Osteoblast (primary cell): ENCODE measurements around the gene CLEC9A. TPM values are rescaled to one million over a fixed set of nuclear protein-coding genes. Genes with fewer than 3 reads are reported as not detected.

Source experiments
- DNase-seq: peaks from one replicate; pipeline ENCODE4 v3.0.0; 2011; ENCODE audit warnings: low spot score, mixed read lengths; ENCODE audit not compliant: insufficient read length; ENCODE audit errors: missing footprints
- H2AFZ ChIP-seq: 2 replicates; pipeline ENCODE4 v1.6.0; 2011; ENCODE audit warnings: mild to moderate bottlenecking, low read length
- H3K27ac ChIP-seq: 2 replicates; pipeline ENCODE4 v1.5.1; 2011; ENCODE audit warnings: mild to moderate bottlenecking, low read depth, low read length, moderate library complexity
- H3K27me3 ChIP-seq: 2 replicates; pipeline ENCODE4 v1.6.0; 2012; ENCODE audit warnings: mild to moderate bottlenecking, control low read depth, inconsistent platforms, low read length, moderate library complexity; ENCODE audit not compliant: insufficient read depth
- H3K36me3 ChIP-seq: 2 replicates; pipeline ENCODE4 v1.5.1; 2011; ENCODE audit warnings: mild to moderate bottlenecking, low read length, control low read depth, moderate library complexity; ENCODE audit not compliant: insufficient read depth
- H3K4me1 ChIP-seq: 2 replicates; pipeline ENCODE4 v1.5.1; 2011; ENCODE audit warnings: mild to moderate bottlenecking, low read length, control low read depth, moderate library complexity; ENCODE audit not compliant: insufficient read depth
- H3K4me2 ChIP-seq: 2 replicates; pipeline ENCODE4 v1.6.0; 2011; ENCODE audit warnings: mild to moderate bottlenecking, low read length; ENCODE audit not compliant: insufficient read depth
- H3K4me3 ChIP-seq: fragments of 200-600 bp; sonication (generic); 3 replicates; pipeline ENCODE4 v1.5.1; 2012; ENCODE audit warnings: mild to moderate bottlenecking, low read length, inconsistent platforms; ENCODE audit not compliant: insufficient read depth
- H3K79me2 ChIP-seq: 2 replicates; pipeline ENCODE4 v1.6.0; 2012; ENCODE audit warnings: mild to moderate bottlenecking, low read length, control low read depth, inconsistent platforms; ENCODE audit not compliant: insufficient read depth
- H3K9me3 ChIP-seq: 2 replicates; pipeline ENCODE4 v1.5.1; 2011; ENCODE audit warnings: low read depth, low read length, control low read depth
- H4K20me1 ChIP-seq: 2 replicates; pipeline ENCODE4 v1.6.0; 2012; ENCODE audit warnings: mild to moderate bottlenecking, low read length, control low read depth; ENCODE audit not compliant: insufficient read depth
- CTCF ChIP-seq: IDR thresholded peaks from 2 replicates; pipeline ENCODE4 v1.5.1; 2011; ENCODE audit warnings: mild to moderate bottlenecking, low read depth, low read length, moderate library complexity; ENCODE audit errors: extremely low read depth
- total RNA-seq: library from RNA; depleted of rRNA; stranded (reverse); fragments of >200 nt; gene quantifications from 2 replicates; pipeline ENCODE4 v1.2.3, GENCODE V29; 2012

The CLEC9A gene
- total RNA-seq, 1 donor: not detected

GRCh38 chr12:10069099-10069498 lies 38.6 kb downstream of the CLEC9A start:
- no peak for TF ChIP-seq CTCF
- Histone ChIP-seq H3K4me3 (no peak overlapping the region), H3K4me1 (no peaks in the 10 kb centered on the region), H2AFZ (no peak overlapping the region), H3K4me2 (no peak overlapping the region), H3K27me3 (no peaks in the 10 kb centered on the region), H3K36me3 (no peaks in the 10 kb centered on the region), H3K9me3 (no peaks in the 10 kb centered on the region), H4K20me1 (no peaks in the 10 kb centered on the region), H3K79me2 (no peaks in the 10 kb centered on the region), H3K27ac (no peak overlapping the region)
- no peak for DNase-seq

GRCh38 chr12:10069976-10070375 lies 39.5 kb downstream of the CLEC9A start:
- H3K4me1 ChIP-seq: no peaks in the 10 kb centered on the region
- no peak overlapping the region for H3K4me3 ChIP-seq
- no peak overlapping the region for H2AFZ ChIP-seq
- no peaks in the 10 kb centered on the region for H4K20me1 ChIP-seq
- no peak for TF ChIP-seq CTCF
- no peaks in the 10 kb centered on the region for H3K27me3 ChIP-seq
- H3K9me3 ChIP-seq: no peaks in the 10 kb centered on the region
- H3K27ac ChIP-seq: no peak overlapping the region
- no peaks in the 10 kb centered on the region for H3K79me2 ChIP-seq
- no peak for DNase-seq
- no peak overlapping the region for H3K4me2 ChIP-seq
- no peaks in the 10 kb centered on the region for H3K36me3 ChIP-seq

- DNase-seq: no peak
- Histone ChIP-seq H3K4me1 (no peaks in the 10 kb centered on the region), H3K9me3 (no peaks in the 10 kb centered on the region), H3K79me2 (no peaks in the 10 kb centered on the region), H3K36me3 (no peaks in the 10 kb centered on the region), H2AFZ (no peak overlapping the region), H4K20me1 (no peaks in the 10 kb centered on the region), H3K4me3 (no peak overlapping the region), H3K27ac (no peak overlapping the region), H3K27me3 (no peaks in the 10 kb centered on the region), H3K4me2 (no peak overlapping the region)
- no peak for TF ChIP-seq CTCF
Observed at GRCh38 chr12:10070380-10070779, 39.9 kb downstream of the CLEC9A start.

- Histone ChIP-seq H3K9me3 (no peaks in the 10 kb centered on the region), H3K4me3 (no peak overlapping the region), H3K4me1 (no peaks in the 10 kb centered on the region), H3K27ac (no peak overlapping the region), H4K20me1 (no peaks in the 10 kb centered on the region), H2AFZ (no peak overlapping the region), H3K79me2 (no peaks in the 10 kb centered on the region), H3K4me2 (no peak overlapping the region), H3K36me3 (no peaks in the 10 kb centered on the region), H3K27me3 (no peaks in the 10 kb centered on the region)
- no peak for DNase-seq
- no peak for TF ChIP-seq CTCF
Observed at GRCh38 chr12:10072131-10072530, 41.6 kb downstream of the CLEC9A start.
